Kidney (tissue), 14 donors: ENCODE results near the gene CR2. TPM values are rescaled to one million over a fixed set of nuclear protein-coding genes. Genes with fewer than 3 reads are reported as not detected.

Source experiments
- DNase-seq, 5 donors: peaks; one replicate each; pipeline ENCODE4 v3.0.0-alpha.2; 2013 to 2020
- FAIRE-seq: peaks from 2 replicates; lab custom pipeline; 2012; peaks lifted over from hg19 to GRCh38; lab: Jason Lieb, UNC
- H3K27ac ChIP-seq, 2 donors: one replicate each; pipeline ENCODE4 v1.7.0; 2013; ENCODE audit warnings: low read depth in 2 of 2, low read length in 2 of 2, inconsistent platforms in 1 of 2
- H3K27me3 ChIP-seq: one replicate; pipeline ENCODE4 v1.7.1; 2013; ENCODE audit warnings: low read length, inconsistent platforms; ENCODE audit not compliant: control insufficient read depth, insufficient read depth
- H3K36me3 ChIP-seq, 3 donors: one replicate each; pipeline versions ENCODE4 v1.7.0 to v1.7.1; 2013; ENCODE audit warnings: low read length in 3 of 3, control low read depth in 1 of 3, inconsistent platforms in 1 of 3; ENCODE audit not compliant: insufficient read depth in 3 of 3, control insufficient read depth in 2 of 3
- H3K4me1 ChIP-seq, 3 donors: one replicate each; pipeline versions ENCODE4 v1.7.0 to v1.7.1; 2013; ENCODE audit warnings: low read length in 3 of 3, inconsistent platforms in 1 of 3, low read depth in 1 of 3; ENCODE audit not compliant: control insufficient read depth in 2 of 3, insufficient read depth in 2 of 3
- H3K4me3 ChIP-seq, 3 donors: one replicate each; pipeline versions ENCODE4 v1.7.0 to v1.8.1; 2013; ENCODE audit warnings: low read length in 3 of 3, control low read depth in 1 of 3, inconsistent platforms in 1 of 3
- H3K9ac ChIP-seq, 3 donors: one replicate each; pipeline versions ENCODE4 v1.7.0 to v1.7.1; 2013; ENCODE audit warnings: low read length in 3 of 3, control low read depth in 1 of 3, inconsistent platforms in 1 of 3
- H3K9me3 ChIP-seq, 3 donors: one replicate each; pipeline versions ENCODE4 v1.7.0 to v1.7.1; 2013; ENCODE audit warnings: low read length in 3 of 3, control low read depth in 1 of 3, inconsistent platforms in 1 of 3; ENCODE audit not compliant: control insufficient read depth in 2 of 3, insufficient read depth in 1 of 3
- intact Hi-C: fragments of 100-400 bp; cut with DNase I; formaldehyde crosslinking; loops from one replicate; pipeline ENCODE4 v1.11.1; 2022
- polyA plus RNA-seq: library from polyadenylated mRNA; stranded (reverse); fragments of 350-450 nt; fragmentation: Illumina TruSeq; extraction: RNeasy Lipid Tissue Mini Kit (QIAGEN cat#74804); gene quantifications from one replicate; pipeline ENCODE4 v1.2.3, GENCODE V29; 2014; ENCODE audit warnings: low read depth, low replicate concordance; ENCODE audit not compliant: insufficient read depth
- total RNA-seq: library from RNA; stranded (reverse); fragmentation: NEBNext Ultra II Directional; extraction: Animal tissue kit (Norgen Biotek cat#: 25700); gene quantifications from one replicate; pipeline ENCODE4 v1.2.1, GENCODE V29; 2021
- TF ChIP-seq, protein P1 (sequence below): IDR thresholded peaks from 3 replicates; pipeline ENCODE4 v1.5.1; 2012; ENCODE audit warnings: mild to moderate bottlenecking, moderate library complexity, borderline replicate concordance; ENCODE audit not compliant: insufficient read depth; ENCODE audit errors: extremely low read depth
- donor health status: control.
- donor health status: control.
- donor health status: control.
- donor health status: control.
- donor health status: control.
- donor health status: DM: yes; HTN: yes; CAD: no.
- donor health status: Normal renal cell carcinoma (clear cell type).

CR2 gene
- total and polyA plus RNA-seq, 2 donors from 2014 or later = 0.28 to 0.98 TPM

- Histone ChIP-seq H3K9ac (no peak overlapping the region), H3K27me3 (no peaks in the 10 kb centered on the region), H3K36me3 (no peaks in the 10 kb centered on the region), H3K4me1 (no peaks in the 10 kb centered on the region), H3K9me3 (no peaks in the 10 kb centered on the region), H3K4me3 (no peak overlapping the region), H3K27ac (no peak overlapping the region)
- TF ChIP-seq, protein P1, sequence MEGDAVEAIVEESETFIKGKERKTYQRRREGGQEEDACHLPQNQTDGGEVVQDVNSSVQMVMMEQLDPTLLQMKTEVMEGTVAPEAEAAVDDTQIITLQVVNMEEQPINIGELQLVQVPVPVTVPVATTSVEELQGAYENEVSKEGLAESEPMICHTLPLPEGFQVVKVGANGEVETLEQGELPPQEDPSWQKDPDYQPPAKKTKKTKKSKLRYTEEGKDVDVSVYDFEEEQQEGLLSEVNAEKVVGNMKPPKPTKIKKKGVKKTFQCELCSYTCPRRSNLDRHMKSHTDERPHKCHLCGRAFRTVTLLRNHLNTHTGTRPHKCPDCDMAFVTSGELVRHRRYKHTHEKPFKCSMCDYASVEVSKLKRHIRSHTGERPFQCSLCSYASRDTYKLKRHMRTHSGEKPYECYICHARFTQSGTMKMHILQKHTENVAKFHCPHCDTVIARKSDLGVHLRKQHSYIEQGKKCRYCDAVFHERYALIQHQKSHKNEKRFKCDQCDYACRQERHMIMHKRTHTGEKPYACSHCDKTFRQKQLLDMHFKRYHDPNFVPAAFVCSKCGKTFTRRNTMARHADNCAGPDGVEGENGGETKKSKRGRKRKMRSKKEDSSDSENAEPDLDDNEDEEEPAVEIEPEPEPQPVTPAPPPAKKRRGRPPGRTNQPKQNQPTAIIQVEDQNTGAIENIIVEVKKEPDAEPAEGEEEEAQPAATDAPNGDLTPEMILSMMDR = no peak
- intact Hi-C loops = loop anchor here (10.0 kb wide), 1 partner anchor 323 kb away; the partner anchor contains the start of gene C4BPB
- DNase-seq (no peak), FAIRE-seq (no peak)
Observed at GRCh38 chr1:207407655-207408260, 46.4 kb upstream of the CR2 start.

DNA sequence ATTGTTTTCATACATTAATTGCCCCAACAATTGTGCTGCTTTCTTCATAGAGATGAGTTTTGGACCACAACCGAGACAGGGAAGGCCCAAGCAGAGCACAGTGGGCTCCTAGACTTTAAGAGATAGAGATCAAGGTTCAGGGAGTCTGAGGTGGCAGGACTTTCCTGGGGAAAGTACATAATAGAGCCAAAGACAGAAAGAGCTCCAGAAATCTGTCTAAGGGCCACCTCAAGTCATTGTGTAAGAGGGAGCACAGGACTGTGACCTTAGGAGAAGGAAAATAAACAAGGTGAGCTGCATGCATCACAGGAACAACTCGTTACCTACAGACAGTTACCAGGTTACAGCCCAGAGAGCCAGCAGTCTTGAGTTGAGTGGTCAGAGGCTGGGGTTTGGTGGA is 41.3 kb upstream of the CR2 start:
- Histone ChIP-seq H3K4me3 (no peak overlapping the region), H3K9ac (no peak overlapping the region), H3K36me3 (no peaks in the 10 kb centered on the region), H3K27ac (no peak overlapping the region), H3K27me3 (no peaks in the 10 kb centered on the region), H3K9me3 (no peaks in the 10 kb centered on the region), H3K4me1 (no peaks in the 10 kb centered on the region)
- TF ChIP-seq, protein P1 = no peak
- no peak for DNase-seq
- FAIRE-seq = no peak
- intact Hi-C loops = no loop called here

- TF ChIP-seq, protein P1 = no peak
- Histone ChIP-seq H3K9me3 (no peaks in the 10 kb centered on the region), H3K36me3 (no peaks in the 10 kb centered on the region), H3K27ac (no peak overlapping the region), H3K4me3 (no peak overlapping the region), H3K27me3 (no peaks in the 10 kb centered on the region), H3K9ac (no peak overlapping the region), H3K4me1 (no peaks in the 10 kb centered on the region)
- DNase-seq = no peak
- no peak for FAIRE-seq
- intact Hi-C loops = no loop called here
Observed at GRCh38 chr1:207414606-207415108, 39.5 kb upstream of the CR2 start.
